HFF-Myc (cell line): ENCODE results near the gene DNAH17.

Experiments used
- DNase-seq: peaks from one replicate; pipeline ENCODE4 v3.0.0-alpha.2; 2011; ENCODE audit warnings: low read depth; ENCODE audit errors: extremely low read depth
- H3K4me3 ChIP-seq: replicated peaks from 2 replicates; pipeline ENCODE4 v1.5.1; 2011; ENCODE audit warnings: low read depth, mild to moderate bottlenecking, control low read depth, low read length
- TF ChIP-seq, protein P1 (sequence below): IDR thresholded peaks from 2 replicates; pipeline ENCODE4 v1.5.1; 2012; ENCODE audit warnings: mild to moderate bottlenecking, low read depth, low read length, control low read depth; ENCODE audit errors: missing control alignments

DNAH17 gene, protein sequence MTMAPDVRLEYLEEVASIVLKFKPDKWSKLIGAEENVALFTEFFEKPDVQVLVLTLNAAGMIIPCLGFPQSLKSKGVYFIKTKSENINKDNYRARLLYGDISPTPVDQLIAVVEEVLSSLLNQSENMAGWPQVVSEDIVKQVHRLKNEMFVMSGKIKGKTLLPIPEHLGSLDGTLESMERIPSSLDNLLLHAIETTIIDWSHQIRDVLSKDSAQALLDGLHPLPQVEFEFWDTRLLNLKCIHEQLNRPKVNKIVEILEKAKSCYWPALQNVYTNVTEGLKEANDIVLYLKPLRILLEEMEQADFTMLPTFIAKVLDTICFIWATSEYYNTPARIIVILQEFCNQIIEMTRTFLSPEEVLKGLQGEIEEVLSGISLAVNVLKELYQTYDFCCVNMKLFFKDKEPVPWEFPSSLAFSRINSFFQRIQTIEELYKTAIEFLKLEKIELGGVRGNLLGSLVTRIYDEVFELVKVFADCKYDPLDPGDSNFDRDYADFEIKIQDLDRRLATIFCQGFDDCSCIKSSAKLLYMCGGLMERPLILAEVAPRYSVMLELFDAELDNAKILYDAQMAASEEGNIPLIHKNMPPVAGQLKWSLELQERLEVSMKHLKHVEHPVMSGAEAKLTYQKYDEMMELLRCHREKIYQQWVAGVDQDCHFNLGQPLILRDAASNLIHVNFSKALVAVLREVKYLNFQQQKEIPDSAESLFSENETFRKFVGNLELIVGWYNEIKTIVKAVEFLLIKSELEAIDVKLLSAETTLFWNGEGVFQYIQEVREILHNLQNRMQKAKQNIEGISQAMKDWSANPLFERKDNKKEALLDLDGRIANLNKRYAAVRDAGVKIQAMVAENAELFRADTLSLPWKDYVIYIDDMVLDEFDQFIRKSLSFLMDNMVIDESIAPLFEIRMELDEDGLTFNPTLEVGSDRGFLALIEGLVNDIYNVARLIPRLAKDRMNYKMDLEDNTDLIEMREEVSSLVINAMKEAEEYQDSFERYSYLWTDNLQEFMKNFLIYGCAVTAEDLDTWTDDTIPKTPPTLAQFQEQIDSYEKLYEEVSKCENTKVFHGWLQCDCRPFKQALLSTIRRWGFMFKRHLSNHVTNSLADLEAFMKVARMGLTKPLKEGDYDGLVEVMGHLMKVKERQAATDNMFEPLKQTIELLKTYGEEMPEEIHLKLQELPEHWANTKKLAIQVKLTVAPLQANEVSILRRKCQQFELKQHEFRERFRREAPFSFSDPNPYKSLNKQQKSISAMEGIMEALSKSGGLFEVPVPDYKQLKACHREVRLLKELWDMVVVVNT (N-terminal part only)

DNA sequence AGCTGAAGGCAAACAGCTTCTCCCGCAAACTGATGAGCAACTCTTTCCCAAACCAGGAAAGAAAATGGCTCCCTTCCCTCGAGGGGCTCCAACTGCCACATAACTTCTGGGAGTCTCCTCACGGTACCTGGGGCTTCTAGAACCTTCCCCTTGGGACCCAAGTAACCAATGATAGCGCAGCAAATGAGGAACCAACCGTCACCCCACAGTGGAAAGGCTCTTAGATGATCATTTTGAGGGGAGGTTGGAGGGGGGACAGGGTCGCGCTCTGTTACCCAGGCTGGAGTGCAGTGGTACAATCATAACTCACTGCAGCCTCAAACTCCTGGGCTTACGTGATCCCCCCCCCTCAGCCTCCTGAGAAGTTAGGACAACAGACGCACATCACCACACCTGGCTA lies at the start of gene DNAH17:
Gene DNAH17 (minus strand): TSS at position 101 of the 400 bp plus-strand sequence. CDS start 2,339 bp downstream, outside the sequence.
- no peak for DNase-seq
- no peak within 1 kb of the TSS for H3K4me3 ChIP-seq
- TF ChIP-seq, protein P1, sequence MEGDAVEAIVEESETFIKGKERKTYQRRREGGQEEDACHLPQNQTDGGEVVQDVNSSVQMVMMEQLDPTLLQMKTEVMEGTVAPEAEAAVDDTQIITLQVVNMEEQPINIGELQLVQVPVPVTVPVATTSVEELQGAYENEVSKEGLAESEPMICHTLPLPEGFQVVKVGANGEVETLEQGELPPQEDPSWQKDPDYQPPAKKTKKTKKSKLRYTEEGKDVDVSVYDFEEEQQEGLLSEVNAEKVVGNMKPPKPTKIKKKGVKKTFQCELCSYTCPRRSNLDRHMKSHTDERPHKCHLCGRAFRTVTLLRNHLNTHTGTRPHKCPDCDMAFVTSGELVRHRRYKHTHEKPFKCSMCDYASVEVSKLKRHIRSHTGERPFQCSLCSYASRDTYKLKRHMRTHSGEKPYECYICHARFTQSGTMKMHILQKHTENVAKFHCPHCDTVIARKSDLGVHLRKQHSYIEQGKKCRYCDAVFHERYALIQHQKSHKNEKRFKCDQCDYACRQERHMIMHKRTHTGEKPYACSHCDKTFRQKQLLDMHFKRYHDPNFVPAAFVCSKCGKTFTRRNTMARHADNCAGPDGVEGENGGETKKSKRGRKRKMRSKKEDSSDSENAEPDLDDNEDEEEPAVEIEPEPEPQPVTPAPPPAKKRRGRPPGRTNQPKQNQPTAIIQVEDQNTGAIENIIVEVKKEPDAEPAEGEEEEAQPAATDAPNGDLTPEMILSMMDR: no peak

DNA sequence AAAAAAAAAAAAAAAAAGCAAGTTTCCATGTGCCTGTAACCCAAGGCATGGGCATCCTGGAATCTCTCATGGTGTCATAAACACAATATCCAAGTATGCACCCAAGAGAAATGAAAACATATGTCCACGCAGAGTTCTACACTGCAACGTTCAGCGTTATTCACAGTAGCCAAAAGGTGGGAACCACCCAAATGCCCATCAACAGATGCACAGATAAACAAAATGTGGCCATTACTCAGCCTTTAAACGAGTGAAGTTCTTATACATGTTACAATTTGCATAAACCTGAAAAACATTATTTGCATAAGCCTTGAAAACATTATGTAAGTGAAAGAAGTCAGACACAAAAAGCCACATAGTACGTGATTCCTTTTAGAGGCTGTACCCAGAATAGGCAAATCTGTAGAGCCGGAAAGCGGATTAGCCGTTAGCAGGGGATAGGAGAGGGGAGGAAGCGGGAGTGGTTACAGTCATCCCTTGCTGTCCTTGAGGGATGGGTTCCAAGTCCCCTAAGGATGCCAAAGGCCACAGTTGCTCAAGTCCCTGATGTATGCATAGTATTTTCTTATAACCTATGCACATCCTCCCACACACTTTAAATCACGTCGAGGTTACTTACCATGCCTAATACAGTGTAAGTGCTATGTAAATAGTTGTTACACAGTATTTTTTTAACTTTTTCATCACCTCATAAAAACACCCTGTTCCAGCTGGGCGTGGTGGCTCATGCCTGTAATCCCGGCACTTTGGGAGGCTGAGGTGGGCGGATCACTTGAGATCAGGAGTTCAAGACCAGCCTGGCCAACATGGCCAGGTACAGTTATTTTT lies 47.3 kb upstream of the DNAH17 start:
- TF ChIP-seq, protein P1: no peak
- DNase-seq: no peak
- H3K4me3 ChIP-seq: no peak overlapping the region

DNA sequence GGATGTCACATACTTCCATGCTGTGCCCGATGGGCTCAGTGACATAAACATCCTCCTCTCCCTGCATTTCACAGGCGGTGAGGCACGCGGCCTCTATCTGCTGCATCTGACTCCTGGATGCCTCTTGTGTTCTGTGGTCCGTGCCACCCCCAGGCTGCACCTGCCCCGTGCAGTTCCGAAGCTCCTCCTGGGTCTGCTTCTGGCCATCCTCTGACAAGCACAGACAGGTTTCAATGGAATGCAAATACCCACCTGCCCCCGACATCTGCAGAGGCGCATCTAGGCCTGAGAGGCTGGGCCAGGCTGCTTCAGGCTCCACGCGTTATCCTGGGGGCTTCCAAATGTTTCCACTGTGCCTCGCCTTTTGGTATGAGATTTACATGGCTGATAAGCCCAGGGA lies 46.3 kb upstream of the DNAH17 start:
- H3K4me3 ChIP-seq: no peak overlapping the region
- DNase-seq: no peak
- TF ChIP-seq, protein P1: no peak

DNA sequence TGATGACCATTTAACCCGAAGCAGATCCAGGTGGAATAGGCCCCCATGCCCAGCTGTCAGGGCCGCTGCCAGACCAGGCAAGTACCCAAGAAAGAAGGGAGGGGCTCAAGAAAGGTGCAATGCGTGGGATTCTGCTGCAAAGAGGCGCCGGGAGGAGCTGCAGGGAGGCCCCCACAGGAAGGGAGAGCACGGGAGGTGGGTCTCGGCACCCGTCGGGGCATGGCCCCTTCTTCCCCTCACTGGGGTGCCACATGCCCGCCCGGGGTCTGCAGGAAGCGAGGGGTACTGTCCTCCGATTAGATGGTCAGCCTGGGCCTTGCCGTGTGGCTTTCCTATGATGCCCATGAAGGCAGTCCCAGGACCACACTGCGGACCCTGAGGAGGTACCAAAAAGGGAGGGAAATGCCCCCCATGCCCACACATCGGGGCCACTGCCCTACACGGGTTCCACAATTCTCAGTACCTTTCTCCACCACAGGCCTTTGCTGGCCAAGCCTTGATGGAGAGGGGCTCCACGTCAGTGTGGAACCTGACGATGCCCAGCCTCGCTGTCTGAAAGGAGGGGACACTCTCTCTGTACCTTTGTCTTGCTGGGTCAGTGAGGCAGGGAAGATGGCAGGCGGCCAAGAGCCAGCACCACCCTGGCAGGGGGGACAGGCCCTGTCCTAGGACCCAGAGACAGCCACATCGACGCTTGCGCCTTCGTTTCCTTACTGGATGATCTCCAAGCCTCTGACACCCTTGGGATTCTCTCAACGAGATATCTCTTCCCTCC lies 45.5 kb upstream of the DNAH17 start:
- H3K4me3 ChIP-seq: no peak overlapping the region
- DNase-seq: no peak
- TF ChIP-seq, protein P1: no peak

DNA sequence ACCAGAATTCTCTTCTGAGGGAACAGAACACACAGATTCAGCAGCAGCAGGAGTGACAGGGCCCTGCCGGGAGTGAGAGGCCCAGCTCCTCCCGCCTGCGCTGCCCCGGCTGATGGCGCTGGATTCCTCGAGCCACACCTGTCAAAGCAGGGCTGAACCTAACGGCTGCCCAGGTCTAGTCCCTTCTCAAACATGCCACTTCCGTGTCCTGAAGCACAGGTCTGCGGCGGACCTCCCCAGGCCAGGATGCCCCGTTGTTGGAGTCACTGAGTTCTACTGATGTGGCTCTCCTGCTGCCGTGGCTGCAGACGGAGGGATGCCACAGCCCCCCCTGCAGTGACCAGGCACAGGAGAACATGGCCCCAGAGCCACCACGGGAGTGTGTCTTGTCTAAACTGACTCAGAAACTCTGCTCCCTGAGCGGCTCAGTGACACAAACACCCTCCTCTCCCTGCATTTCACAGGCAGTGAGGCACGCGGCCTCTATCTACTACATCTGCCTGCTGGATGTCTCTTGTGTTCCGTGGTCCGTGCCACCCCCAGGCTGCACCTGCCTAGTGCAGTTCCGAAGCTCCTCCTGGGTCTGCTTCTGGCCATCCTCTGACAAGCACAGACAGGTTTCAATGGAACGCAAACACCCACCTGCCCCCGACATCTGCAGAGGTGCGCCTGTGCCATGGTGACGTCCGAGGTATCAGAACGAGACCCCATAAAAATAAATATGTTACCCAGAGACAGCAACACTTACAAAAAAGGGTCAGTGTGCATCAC lies 44.7 kb upstream of the DNAH17 start:
- TF ChIP-seq, protein P1: no peak
- no peak overlapping the region for H3K4me3 ChIP-seq
- no peak for DNase-seq
